NCI-H146 treated with DMSO at 0.1 percent for 48 hours (cell line): ENCODE results near the gene DYDC2.
A peak's percentile ranks its signal among the peaks of the same experiment; 100 is the strongest.

Experiments
- DNase-seq: peaks from one replicate; lab custom pipeline; 2025; ENCODE audit not compliant: unreplicated experiment; lab: John Stamatoyannopoulos, UW

The DYDC2 gene

GRCh38 chr10:80365510-80365909 lies 8.9 kb downstream of the DYDC2 start:
- no peak for DNase-seq

GRCh38 chr10:80371467-80371866 lies 14.9 kb downstream of the DYDC2 start:
- DNase-seq, result no peak

- DNase-seq, result no peak
These were observed 16.1 kb downstream of the DYDC2 start for GRCh38 chr10:80372675-80373074.

GRCh38 chr10:80373502-80373901 lies 16.9 kb downstream of the DYDC2 start:
- no peak for DNase-seq

DNA sequence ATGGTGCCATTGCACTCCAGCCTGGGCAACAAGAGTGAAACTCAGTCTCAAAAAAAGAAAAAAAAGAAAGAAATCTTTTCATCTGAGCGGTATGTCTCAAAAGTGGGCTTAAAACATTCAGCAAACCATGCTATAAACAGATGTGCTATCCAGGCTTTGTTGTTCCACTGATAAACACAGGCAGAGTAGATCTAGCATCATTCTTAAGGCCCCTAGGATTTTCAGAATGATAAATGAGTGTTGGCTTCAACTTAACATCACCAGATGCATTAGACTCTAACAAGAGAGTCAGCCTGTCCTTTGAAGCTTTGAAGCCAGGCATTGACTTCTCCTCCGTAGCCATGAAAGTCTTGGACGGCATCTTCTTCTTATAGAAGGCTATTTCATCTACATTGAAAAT lies 23.1 kb downstream of the DYDC2 start:
- DNase-seq, result no peak

DNA sequence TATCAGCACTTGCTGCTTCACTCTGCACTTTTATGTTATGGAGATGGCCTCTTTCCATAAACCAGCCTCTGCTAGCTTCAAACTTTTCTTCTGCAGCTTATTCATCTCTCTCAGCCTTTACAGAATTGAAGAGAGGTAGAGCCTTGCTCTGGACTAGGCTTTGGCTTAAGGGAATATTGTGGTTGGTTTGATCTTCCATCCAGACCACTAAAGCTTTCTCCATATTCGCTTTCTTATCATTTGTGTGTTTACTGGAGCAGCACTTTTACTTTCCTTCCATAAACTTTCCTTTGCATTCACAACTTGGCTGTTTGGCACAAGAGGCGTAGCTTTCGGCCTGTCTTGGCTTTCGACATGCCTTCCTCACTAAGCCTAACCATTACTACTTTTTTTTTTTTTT lies 23.6 kb downstream of the DYDC2 start:
- DNase-seq, result no peak

GRCh38 chr10:80382989-80383388 lies 26.4 kb downstream of the DYDC2 start:
- peak; percentile 28 for DNase-seq

DNA sequence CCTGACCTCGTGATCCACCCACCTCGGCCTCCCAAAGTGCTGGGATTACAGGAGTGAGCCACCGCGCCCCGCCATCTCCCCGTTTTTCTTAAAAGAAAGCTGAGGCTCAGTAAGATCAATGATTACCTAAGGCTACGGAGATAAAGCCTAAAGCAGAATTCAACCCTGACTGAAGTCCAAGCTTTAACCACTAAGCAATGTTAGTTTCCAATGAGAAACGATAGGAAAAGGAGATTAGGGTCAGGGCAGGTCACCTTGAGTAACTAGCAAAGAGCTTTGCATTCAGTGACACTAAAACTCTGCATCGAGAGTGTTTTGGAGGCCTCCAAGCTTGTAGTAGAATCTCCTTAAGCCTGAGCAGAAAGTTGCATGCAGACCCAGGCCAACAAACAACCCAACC lies 34.2 kb downstream of the DYDC2 start:
- DNase-seq, result no peak

DNA sequence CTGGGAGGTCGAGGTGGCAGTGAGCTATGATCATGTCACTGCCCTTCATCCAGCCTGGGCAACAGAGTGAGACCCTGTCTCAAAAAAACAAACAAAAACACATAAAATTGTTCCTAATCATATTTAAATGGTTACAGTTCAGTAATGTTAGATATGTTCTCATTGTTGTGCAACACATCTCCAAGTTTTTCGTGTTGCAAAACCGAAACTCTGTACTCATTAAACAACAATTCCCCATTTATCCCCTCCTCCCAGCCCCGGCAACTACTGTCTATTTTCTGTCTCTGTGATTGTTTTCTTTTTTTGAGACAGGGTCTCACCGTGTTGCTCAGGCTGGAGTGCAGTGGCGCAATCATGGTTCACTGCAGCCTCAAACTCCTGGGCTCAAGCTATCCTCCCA lies 35.7 kb downstream of the DYDC2 start:
- DNase-seq, result no peak

DNA sequence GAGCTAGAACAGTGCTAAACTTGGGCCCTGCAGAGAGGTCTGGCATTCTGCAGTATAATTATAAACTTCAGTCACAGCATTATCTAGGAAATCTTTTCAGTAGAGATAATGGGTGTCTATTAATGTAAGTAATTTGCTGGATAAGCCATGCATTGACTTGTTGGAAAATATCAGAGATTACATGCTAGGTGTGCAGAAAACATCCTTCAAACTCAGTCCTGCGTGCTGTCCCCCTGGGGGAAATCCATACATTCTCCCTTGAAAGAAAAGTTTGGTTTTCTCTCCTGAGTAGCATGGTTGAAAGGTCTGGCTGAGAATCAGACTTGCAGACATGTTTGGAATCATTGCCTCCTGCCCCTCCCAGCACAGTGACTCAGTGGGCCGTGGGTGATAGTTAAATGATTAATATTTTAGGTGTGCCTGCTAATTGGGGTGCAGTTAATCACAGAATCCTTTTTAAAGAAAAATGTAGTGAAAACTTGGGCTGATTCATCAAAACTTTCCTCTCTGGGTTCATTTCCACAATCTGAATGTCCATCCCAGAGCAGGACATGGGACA lies 37.9 kb downstream of the DYDC2 start:
- no peak for DNase-seq

GRCh38 chr10:80397014-80397413 lies 40.4 kb downstream of the DYDC2 start:
- no peak for DNase-seq

- DNase-seq, result no peak
These were observed 43.7 kb downstream of the DYDC2 start for GRCh38 chr10:80400136-80400804.

DNA sequence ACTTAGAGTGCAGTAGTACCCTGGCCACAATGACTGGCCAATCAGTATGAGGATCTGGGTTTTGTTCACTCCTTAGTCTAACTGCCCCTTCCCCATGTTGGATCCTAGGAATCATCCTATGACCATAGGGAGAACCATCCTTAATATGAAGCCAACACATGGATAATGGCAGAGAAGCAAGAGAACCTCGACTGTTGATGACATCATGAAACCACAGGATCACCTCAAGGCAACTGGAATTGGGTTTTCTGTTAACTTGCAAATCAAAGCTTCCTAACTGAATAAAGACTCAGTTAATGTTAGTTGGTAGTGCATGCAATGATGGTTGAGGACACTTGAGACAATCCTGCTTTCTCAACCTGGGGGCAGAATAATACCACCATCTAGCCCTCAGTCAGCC lies 48.5 kb downstream of the DYDC2 start:
- DNase-seq, result no peak

DNA sequence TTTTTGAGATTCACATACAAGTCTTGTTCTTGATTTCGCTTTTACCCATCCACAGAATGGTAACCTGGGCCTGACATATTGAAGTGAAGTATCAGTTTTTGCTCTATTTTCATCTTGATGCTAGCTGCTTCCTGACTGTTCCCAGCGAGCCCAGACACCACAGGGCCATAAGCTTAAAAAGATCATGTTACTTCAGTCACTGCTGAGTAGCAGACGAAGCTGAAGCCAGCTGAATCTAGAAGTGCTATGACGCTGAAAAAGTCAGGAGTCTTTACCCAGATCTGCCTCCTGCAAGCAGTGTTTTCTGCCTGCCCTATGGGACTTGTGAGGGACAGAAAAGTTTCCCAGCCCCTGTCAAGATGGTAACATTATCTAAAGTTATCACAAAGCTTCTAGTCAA lies 49.0 kb downstream of the DYDC2 start:
- DNase-seq, result no peak

GRCh38 chr10:80406204-80406603 lies 49.6 kb downstream of the DYDC2 start:
- no peak for DNase-seq

GRCh38 chr10:80407812-80408241 lies 51.2 kb downstream of the DYDC2 start:
- peak; percentile 69 for DNase-seq

DNA sequence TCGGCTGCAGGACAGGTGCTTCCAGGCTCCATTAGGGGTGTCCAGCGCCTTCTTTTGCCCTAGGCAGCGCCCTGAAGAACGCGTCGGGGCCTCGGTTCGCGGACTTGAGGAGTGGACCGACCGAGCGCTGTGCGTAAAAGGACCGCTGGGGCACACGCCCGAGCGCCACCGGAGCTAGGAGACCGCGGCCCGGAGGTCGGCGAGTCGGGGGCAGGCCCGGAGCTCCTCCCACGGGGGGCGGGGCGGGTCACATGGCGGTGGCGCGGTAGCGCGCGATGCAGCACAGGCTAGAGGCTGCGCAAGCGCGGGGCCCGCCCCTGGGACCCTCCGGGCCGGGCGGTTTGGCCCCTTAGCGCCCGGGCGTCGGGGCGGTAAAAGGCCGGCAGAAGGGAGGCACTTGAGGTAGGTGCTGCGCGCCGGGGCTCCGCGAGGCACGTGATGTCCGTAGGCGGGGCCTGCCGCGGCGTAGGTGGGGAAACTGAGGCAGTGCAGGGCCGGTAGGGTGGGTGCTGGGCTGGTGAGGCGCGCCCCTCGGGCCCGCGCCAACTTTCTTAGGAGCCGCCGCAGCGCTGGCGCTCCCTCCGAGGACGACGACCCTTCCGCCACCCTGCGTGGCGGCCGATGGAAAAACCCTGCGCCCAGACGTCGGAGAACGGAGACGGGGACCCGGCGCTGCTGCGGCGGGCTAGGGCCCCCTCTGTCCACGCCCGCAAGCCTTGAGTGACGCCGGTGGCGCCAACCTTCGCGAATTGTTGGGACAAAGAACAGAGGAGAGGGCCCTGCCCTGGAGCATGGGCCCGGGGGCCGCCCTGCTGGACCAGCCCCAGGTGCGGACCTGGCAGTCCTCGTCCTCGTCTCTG lies 51.9 kb downstream of the DYDC2 start, which contains the start of gene PRXL2A:
TSS of gene PRXL2A (plus strand) at position 310 of the 860 bp plus-strand sequence. CDS start 11,917 bp downstream, outside the sequence.
- peak; percentile 69 for DNase-seq

- no peak for DNase-seq
These were observed 52.5 kb downstream of the DYDC2 start for GRCh38 chr10:80409121-80409520.

DNA sequence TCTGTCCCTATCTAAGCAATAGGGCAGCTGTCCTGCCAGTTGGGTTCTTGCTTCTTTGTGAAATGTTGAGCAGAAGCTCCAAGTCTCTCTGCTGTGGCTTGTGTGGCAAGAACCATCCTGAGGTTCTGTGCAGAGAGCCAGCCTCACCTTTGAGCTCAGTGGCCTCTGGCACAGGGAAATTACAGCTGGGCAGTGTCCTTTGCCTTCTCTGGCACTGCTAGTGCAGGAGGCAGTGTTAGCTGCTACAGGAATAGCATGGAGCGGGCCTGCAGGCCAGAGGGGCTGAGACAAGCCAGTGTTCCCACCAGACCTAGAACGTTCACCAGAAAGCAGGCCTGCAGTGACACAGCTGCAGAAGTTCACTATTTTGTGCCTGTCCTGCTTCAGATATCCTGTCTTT lies 53.5 kb downstream of the DYDC2 start:
- no peak for DNase-seq

- DNase-seq, result no peak
These were observed 54.1 kb downstream of the DYDC2 start for GRCh38 chr10:80410578-80411145.

- no peak for DNase-seq
These were observed 54.7 kb downstream of the DYDC2 start for GRCh38 chr10:80411267-80411668.
